ENCODE data around the gene TMEM9B.

- TF ChIP-seq CTCF (IDR thresholded peaks at IDR 0.05) = no peak
- TF ChIP-seq POLR2A (IDR thresholded peaks at IDR 0.05) = no peak
Observed at GRCh38 chr11:8942518-8943066, 21.6 kb downstream of the TMEM9B start, which contains the start of gene ASCL3.

Measured in right lobe of liver (tissue), 4 donors.